ENCODE data around the gene CLEC9A.

Gene CLEC9A

DNA sequence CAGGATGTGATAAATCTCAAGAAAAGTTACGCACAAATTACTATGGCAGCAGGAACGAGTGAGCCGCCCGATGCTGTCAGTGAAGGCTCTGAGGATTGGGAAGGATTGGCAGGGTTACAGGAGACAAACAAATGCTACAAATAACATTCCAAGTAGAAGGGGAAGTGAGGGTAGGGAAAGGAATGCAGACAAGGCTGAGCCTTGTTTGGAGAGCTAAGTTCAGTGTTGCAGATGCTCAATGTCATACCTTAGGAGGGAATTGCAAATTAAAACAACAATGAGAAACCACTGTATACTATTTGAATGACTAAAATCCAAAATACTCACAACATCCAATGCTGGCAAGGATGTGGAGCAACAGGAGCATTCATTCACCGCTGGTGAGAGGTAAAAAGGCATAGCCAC lies 1.3 kb downstream of the CLEC9A start:
- H3K4me3 ChIP-seq (ENCODE audit: low read depth, low read length), result no peak overlapping the region
- no peak for TF ChIP-seq CTCF (IDR thresholded peaks at IDR 0.05; ENCODE audit: borderline replicate concordance, insufficient read depth, low read depth, low read length)

DNA sequence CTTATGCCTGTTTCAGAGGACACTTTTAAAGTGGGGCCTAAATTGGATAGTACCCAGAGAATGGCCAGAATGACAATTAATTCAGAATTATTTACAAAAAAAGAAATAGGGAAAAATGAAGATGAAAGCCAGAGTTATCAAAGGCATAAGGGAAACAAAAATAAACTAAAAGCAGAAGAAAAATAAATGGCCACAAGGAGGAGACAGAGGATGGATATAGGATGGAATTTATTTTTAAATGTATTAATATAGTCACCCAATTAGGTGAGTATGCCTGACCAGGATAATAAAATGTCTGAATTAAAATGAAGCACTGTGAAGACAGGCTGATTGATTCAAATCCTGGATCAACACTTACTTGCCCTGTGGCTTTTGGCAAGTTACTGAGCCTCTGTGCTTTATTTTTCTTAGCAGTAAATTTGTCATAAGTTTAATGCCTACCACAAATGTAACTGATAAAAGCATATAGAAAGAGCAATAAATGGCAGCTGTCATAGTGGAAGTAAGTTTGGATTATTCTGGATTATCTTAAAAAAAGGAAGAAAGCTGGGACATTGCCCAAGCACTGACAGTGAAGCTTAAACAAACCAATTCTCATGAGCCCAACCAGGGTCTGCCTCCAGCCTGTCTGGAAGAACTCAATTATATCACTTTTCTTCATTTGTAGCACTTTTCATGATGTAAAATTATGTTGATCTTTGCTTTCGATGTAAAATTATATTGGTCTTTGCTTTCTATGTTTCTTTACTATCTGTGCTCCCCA lies 3.5 kb downstream of the CLEC9A start:
- no peak overlapping the region for H3K4me3 ChIP-seq (ENCODE audit: low read depth, low read length)
- TF ChIP-seq CTCF (IDR thresholded peaks at IDR 0.05; ENCODE audit: borderline replicate concordance, insufficient read depth, low read depth, low read length), result no peak

DNA sequence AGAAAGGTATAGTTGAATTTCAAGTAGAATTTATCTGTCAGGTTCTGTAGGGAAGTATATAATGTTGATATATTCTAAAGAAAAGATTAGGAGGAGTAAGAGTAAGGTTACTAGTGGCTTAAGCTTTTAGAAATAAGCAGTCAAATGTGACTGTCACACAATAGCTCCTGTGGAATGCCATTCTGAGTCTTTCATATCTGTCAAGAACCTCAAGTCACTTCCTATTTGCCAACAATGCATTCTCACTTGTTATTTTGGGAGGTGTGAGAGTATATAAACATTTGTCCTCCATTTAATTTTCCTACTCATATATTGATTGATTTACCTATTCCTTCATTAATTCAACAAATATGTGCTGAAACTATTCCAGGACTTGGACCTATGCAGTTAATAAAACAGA lies 11.7 kb downstream of the CLEC9A start:
- no peak for TF ChIP-seq CTCF (IDR thresholded peaks at IDR 0.05; ENCODE audit: borderline replicate concordance, insufficient read depth, low read depth, low read length)
- H3K4me3 ChIP-seq (ENCODE audit: low read depth, low read length), result no peak overlapping the region

- no peak for TF ChIP-seq CTCF (IDR thresholded peaks at IDR 0.05; ENCODE audit: borderline replicate concordance, insufficient read depth, low read depth, low read length)
- H3K4me3 ChIP-seq (ENCODE audit: low read depth, low read length), result no peak overlapping the region
Measured at GRCh38 chr12:10048526-10048925, 18.0 kb downstream of the CLEC9A start.

GRCh38 chr12:10052193-10052913 lies 21.9 kb downstream of the CLEC9A start:
- H3K4me3 ChIP-seq (ENCODE audit: low read depth, low read length), result no peak overlapping the region
- no peak for TF ChIP-seq CTCF (IDR thresholded peaks at IDR 0.05; ENCODE audit: borderline replicate concordance, insufficient read depth, low read depth, low read length)

DNA sequence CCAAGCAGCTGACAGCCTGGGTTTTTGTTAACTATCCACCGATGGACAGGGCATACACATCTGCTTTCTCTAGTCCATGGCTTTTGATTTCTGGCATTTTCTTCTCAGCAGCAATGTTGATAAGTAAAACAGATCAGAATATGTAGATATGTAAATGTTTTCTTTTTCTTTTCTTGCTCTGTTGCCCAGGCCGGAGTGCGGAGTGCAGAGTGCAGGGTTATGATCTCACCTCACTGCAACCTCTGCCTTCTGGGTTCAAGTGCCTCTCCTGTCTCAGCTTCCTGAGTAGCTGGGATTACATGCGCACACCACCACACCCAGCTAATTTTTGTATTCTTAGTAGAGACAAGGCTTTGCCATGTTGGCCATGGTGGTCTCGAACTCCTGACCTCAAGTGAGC lies 27.9 kb downstream of the CLEC9A start:
- H3K4me3 ChIP-seq (ENCODE audit: low read depth, low read length), result no peak overlapping the region
- TF ChIP-seq CTCF (IDR thresholded peaks at IDR 0.05; ENCODE audit: borderline replicate concordance, insufficient read depth, low read depth, low read length), result no peak

DNA sequence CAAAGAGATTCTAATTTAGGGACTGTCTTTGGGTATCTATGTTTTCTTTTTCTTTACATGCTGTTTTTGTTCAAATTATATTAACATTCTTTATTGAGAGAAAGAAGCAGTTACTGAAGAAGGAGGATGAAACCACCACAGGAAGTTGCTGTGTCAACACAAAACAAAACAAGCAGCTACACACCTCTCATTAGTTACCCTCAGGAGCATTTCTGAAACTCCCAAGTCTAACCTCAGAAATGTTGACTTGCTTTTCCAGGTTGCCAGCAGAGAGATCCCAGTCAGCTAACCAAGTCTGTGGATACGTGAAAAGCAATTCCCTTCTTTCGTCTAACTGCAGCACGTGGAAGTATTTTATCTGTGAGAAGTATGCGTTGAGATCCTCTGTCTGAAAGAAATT lies 34.8 kb downstream of the CLEC9A start:
- TF ChIP-seq CTCF (IDR thresholded peaks at IDR 0.05; ENCODE audit: borderline replicate concordance, insufficient read depth, low read depth, low read length), result no peak
- no peak overlapping the region for H3K4me3 ChIP-seq (ENCODE audit: low read depth, low read length)
